ENCODE data around the gene STPG1.

Gene STPG1

DNA sequence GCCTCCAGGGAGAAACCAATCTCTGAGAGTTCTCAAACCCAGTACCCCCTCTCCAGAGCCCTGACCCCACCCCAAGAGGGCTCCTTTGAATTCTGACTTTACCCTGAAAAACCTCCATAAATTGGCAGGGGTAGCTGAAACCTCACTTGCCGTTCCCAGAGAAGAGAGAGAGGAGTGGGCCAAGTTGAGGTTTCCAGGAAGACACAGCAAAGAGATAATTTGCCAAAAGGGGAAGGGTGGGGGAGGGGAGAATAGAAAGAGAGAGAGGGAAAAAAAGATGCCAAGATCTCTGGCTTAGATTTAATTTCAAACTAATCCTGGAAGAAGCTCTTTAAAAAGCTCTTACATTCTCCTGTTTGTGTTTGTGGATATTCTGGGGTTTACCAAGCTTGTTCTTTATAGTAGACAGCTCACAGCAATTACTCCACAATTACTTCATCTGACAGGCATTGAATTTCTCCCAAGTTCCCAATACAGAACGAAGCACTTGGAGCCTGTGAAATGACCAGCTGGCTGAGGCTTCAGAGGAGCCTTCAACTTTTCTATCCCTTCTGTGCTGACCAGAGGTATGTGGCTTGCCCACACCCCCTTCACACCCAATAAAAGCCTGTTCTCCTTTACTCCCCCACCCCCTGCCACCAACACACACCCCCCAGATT lies 95.5 kb downstream of the STPG1 start:
- Histone ChIP-seq H3K36me3 (ENCODE audit: control insufficient read depth, insufficient read depth, low read length) (no peaks in the 10 kb centered on the region), H3K4me1 (ENCODE audit: control insufficient read depth, insufficient read depth, low read length, poor library complexity, severe bottlenecking) (peaks cover 51% of the 10 kb centered on the region), H3K4me3 (ENCODE audit: extremely low read depth, insufficient read depth, low read length, poor library complexity, severe bottlenecking) (no peak overlapping the region), H3K27ac (ENCODE audit: low read depth, low read length, severe bottlenecking) (no peak overlapping the region), H3K9me3 (ENCODE audit: control insufficient read depth, low read length) (no peaks in the 10 kb centered on the region)
- WGBS, 2 experiments (ENCODE audit: insufficient coverage in 2 of 2), result 53 to 80% methylated on average over 1 to 2 of the region's 2 CpGs

DNA sequence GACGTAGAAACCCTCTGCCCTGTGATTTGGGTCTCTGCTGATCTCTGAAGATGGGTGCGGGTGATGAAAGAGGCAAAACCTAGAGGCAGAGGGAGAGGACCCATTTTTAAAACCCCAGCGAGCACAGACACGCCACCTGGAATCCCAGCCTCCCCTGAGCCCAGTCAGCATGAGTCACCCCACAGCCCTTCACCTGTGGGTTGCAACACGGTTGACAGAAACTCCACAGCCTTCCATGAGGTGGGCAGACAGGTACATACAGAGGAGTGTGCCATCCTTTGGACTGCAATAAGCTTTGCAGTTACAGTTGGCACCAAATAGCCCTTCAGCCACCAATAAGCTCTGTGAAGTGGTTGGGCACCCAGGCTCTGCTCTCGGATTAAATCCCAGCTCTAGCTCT lies 96.5 kb downstream of the STPG1 start:
- peaks cover 44% of the 10 kb centered on the region for H3K4me1 ChIP-seq (ENCODE audit: control insufficient read depth, insufficient read depth, low read length, poor library complexity, severe bottlenecking)
- H3K9me3 ChIP-seq (ENCODE audit: control insufficient read depth, low read length), result no peaks in the 10 kb centered on the region
- no peaks in the 10 kb centered on the region for H3K36me3 ChIP-seq (ENCODE audit: control insufficient read depth, insufficient read depth, low read length)
- WGBS, 2 experiments (ENCODE audit: insufficient coverage in 2 of 2), result 84 to 88% methylated on average over 5 of the region's 6 CpGs
- no peak overlapping the region for H3K4me3 ChIP-seq (ENCODE audit: extremely low read depth, insufficient read depth, low read length, poor library complexity, severe bottlenecking)
- H3K27ac ChIP-seq (ENCODE audit: low read depth, low read length, severe bottlenecking), result no peak overlapping the region

DNA sequence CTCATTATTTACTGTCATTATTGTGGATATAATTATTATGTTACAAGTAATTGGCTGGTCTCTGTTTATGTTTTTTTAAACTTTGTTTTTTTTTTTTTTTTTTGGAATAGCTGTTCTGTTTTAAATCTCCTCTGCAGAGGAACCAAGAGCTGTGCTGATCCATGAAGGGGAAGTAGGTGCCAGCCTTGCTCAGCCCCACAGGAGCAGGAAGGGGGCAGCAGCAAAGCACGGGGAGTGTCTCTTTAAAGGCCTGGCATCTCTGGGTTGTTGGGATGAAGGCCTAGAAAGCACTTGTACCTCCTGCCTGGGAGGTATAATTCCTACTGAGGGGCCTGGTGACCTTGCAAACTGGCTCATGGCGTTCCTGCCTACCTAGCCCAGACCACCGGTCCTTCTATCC lies 96.9 kb downstream of the STPG1 start:
- no peak overlapping the region for H3K4me3 ChIP-seq (ENCODE audit: extremely low read depth, insufficient read depth, low read length, poor library complexity, severe bottlenecking)
- H3K36me3 ChIP-seq (ENCODE audit: control insufficient read depth, insufficient read depth, low read length), result no peaks in the 10 kb centered on the region
- WGBS, 2 experiments (ENCODE audit: insufficient coverage in 2 of 2), result 81 to 89% methylated on average over 3 of the region's 3 CpGs
- H3K9me3 ChIP-seq (ENCODE audit: control insufficient read depth, low read length), result no peaks in the 10 kb centered on the region
- H3K4me1 ChIP-seq (ENCODE audit: control insufficient read depth, insufficient read depth, low read length, poor library complexity, severe bottlenecking), result peaks cover 47% of the 10 kb centered on the region
- no peak overlapping the region for H3K27ac ChIP-seq (ENCODE audit: low read depth, low read length, severe bottlenecking)

DNA sequence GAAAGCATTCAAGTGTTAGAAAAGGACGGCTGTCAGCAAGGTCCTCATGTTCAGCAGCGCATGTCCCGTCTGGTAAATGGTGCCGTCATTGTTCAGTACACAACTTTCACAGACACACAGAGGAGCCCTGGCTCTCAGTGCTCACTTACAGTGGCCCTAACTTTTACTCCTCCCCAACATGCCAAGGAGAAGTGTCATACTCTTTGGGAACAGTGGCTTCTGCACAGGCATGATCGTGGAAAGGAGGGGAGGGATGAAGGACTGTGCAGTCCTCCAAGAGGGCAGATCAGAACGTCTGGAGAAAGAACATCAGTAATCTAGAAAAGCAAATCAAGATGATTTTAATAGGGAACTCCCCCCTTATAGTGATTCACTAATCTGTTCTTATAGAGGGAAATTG lies 98.2 kb downstream of the STPG1 start:
- no peak overlapping the region for H3K27ac ChIP-seq (ENCODE audit: low read depth, low read length, severe bottlenecking)
- no peaks in the 10 kb centered on the region for H3K9me3 ChIP-seq (ENCODE audit: control insufficient read depth, low read length)
- H3K4me1 ChIP-seq (ENCODE audit: control insufficient read depth, insufficient read depth, low read length, poor library complexity, severe bottlenecking), result peaks cover 41% of the 10 kb centered on the region
- no peaks in the 10 kb centered on the region for H3K36me3 ChIP-seq (ENCODE audit: control insufficient read depth, insufficient read depth, low read length)
- 94% methylated on average over 4 of the region's 6 CpGs; no CpG with 5 or more reads in 1 of the 2 experiments for WGBS, 2 experiments (ENCODE audit: insufficient coverage in 2 of 2)
- no peak overlapping the region for H3K4me3 ChIP-seq (ENCODE audit: extremely low read depth, insufficient read depth, low read length, poor library complexity, severe bottlenecking)

DNA sequence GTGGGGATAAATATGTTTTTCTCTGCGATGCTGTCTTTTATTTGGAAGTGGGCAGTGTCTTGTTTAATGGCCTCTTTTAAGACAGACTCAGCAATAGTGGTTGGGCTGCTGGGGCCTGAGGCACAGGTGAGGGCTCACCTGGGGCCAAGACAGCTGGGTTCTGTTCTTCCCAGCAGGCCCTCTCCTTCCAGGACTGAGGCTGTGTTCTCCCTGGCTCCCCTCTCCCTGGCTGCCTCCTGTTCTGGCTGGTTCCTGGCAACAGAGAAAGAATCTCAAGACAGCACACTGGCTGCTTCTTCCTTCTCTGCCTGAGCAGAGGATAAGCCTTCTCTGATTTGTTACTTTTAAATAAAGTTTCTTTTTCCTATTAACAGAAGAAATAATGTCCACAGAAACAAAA lies 101.8 kb downstream of the STPG1 start:
- H3K4me3 ChIP-seq (ENCODE audit: extremely low read depth, insufficient read depth, low read length, poor library complexity, severe bottlenecking), result no peak overlapping the region
- H3K36me3 ChIP-seq (ENCODE audit: control insufficient read depth, insufficient read depth, low read length), result no peaks in the 10 kb centered on the region
- peak overlapping the region; percentile 10 for H3K27ac ChIP-seq (ENCODE audit: low read depth, low read length, severe bottlenecking)
- no peaks in the 10 kb centered on the region for H3K9me3 ChIP-seq (ENCODE audit: control insufficient read depth, low read length)
- peaks cover 15% of the 10 kb centered on the region for H3K4me1 ChIP-seq (ENCODE audit: control insufficient read depth, insufficient read depth, low read length, poor library complexity, severe bottlenecking)
- WGBS, 2 experiments (ENCODE audit: insufficient coverage in 2 of 2), result 60 to 83% methylated on average over 1 of the region's 1 CpG

DNA sequence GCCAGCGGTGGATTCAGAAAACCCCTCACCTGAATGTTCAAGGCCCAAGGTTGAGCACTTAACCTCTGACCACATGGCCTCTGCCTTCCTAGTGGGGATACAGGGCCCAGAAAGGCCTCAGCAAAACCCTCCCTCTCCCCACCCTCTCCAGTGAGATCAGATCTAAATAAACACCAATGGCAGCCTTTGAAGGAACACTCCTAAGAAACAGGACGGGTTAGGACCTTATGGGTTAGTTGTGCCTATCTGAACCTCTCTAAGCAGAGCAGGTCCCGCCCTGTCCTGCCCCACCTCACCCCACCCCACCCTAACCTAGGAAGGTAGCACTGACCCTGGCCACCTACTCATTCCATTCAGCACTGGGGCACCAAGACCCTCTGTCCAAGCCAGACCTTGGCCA lies 102.3 kb downstream of the STPG1 start:
- Histone ChIP-seq H3K4me3 (ENCODE audit: extremely low read depth, insufficient read depth, low read length, poor library complexity, severe bottlenecking) (no peak overlapping the region), H3K9me3 (ENCODE audit: control insufficient read depth, low read length) (no peaks in the 10 kb centered on the region), H3K4me1 (ENCODE audit: control insufficient read depth, insufficient read depth, low read length, poor library complexity, severe bottlenecking) (peaks cover 15% of the 10 kb centered on the region), H3K27ac (ENCODE audit: low read depth, low read length, severe bottlenecking) (no peak overlapping the region), H3K36me3 (ENCODE audit: control insufficient read depth, insufficient read depth, low read length) (no peaks in the 10 kb centered on the region)
- WGBS, 2 experiments (ENCODE audit: insufficient coverage in 2 of 2), result 87 to 100% methylated on average over 1 to 2 of the region's 3 CpGs

DNA sequence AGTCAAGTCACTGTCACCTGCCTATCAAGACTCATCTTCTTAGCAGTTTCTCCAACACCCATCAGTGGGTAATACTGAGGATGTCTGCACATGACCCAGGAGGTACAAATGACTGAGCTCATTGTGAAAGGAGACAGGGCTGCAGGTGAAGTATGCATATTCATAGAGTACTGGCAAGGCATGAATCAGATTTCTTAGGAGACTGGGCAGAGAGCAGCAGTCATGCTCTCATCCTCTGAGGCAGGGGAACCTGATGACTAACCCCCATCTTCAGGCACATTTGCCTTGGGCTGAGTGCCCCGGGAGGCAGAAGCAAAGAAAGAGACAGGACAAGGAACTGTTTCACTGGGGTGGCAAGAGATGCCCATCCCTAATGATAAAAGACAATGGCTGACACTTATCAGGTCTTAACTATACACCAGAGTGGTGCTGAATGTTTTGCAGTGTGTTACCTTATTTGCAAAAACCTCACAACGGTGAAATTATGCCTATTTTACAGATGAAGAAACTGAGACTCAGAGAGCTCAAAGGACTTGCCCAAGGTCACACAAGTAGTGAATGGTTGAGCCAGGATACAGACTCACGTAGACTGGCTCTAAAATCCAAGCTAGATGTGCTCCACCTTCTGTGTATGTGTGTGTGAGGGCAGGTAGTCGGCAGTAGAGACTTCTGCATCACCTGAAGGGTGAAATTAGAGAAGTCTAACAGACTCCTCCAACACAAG lies 103.7 kb downstream of the STPG1 start:
- H3K4me3 ChIP-seq (ENCODE audit: extremely low read depth, insufficient read depth, low read length, poor library complexity, severe bottlenecking), result no peak overlapping the region
- no peaks in the 10 kb centered on the region for H3K36me3 ChIP-seq (ENCODE audit: control insufficient read depth, insufficient read depth, low read length)
- peaks cover 10% of the 10 kb centered on the region for H3K4me1 ChIP-seq (ENCODE audit: control insufficient read depth, insufficient read depth, low read length, poor library complexity, severe bottlenecking)
- WGBS, 2 experiments (ENCODE audit: insufficient coverage in 2 of 2), result 63 to 100% methylated on average over 1 to 2 of the region's 4 CpGs
- H3K9me3 ChIP-seq (ENCODE audit: control insufficient read depth, low read length), result no peaks in the 10 kb centered on the region
- no peak overlapping the region for H3K27ac ChIP-seq (ENCODE audit: low read depth, low read length, severe bottlenecking)

DNA sequence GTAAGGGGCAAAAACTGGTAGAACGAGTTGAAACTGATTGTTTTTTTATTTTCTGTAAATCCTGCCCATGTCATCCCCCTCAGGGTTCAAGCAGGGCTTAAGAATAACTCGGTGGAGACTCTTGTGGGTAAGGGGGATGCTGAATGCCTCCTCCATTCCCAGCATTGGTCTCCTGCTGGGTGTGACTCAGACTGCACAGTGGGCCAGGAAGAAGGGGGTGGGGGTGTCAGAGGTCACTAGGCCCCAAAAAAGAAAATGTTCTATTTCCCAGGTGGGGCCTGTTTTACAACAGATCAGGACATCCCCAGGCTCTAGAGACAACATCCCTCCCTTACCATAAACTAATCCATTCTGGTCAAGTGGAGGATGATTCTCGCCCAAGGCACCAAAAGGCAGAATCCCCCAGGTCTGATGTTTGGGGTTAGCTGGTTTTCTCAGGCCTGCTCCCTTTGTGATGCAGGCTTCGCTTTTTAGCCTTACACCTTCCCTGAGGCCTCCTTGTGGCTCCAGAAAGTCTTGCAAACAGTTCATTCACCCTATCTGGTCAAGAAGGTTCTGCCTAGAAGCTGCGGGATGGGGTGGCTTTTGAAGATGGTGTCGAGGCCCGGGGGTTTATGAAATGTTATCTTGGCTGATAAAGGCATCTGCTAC lies 105.1 kb downstream of the STPG1 start:
- H3K27ac ChIP-seq (ENCODE audit: low read depth, low read length, severe bottlenecking), result no peak overlapping the region
- H3K4me1 ChIP-seq (ENCODE audit: control insufficient read depth, insufficient read depth, low read length, poor library complexity, severe bottlenecking), result peaks cover 10% of the 10 kb centered on the region
- H3K9me3 ChIP-seq (ENCODE audit: control insufficient read depth, low read length), result no peaks in the 10 kb centered on the region
- no peaks in the 10 kb centered on the region for H3K36me3 ChIP-seq (ENCODE audit: control insufficient read depth, insufficient read depth, low read length)
- no peak overlapping the region for H3K4me3 ChIP-seq (ENCODE audit: extremely low read depth, insufficient read depth, low read length, poor library complexity, severe bottlenecking)
- WGBS, 2 experiments (ENCODE audit: insufficient coverage in 2 of 2), result 0 to 69% methylated on average over 1 to 2 of the region's 7 CpGs

Measured in mesodermal cell (in vitro differentiated cells).